Stimulated activated CD4-positive, alpha-beta T cell treated with anti-CD3 and anti-CD28 coated beads, Interleukin-1b, Interleukin-23, amount 100 ng/mL, for 48 hours (primary cell): Measurements from ENCODE around the gene MYOF.
A peak's percentile ranks its signal among the peaks of the same experiment; 100 is the strongest.
"Not testable (repeated sequence)": the region's sequence is repeated elsewhere in the genome, so short reads cannot be mapped to it uniquely, and the experiment has no call there.

Source experiments
- DNase-seq: peaks from one replicate; pipeline ENCODE4 v3.0.0-alpha.2; 2020

MYOF gene

GRCh38 chr10:93422118-93422517, 60.0 kb downstream of the MYOF start:
- no peak for DNase-seq

- no peak for DNase-seq
Observed at GRCh38 chr10:93420944-93421825, 60.9 kb downstream of the MYOF start.

- no peak for DNase-seq
Observed at GRCh38 chr10:93420091-93420490, 62.0 kb downstream of the MYOF start.

- DNase-seq: not testable (repeated sequence)
Observed at GRCh38 chr10:93419016-93419415, 63.1 kb downstream of the MYOF start.

GRCh38 chr10:93417921-93418320, 64.2 kb downstream of the MYOF start:
- no peak for DNase-seq

- DNase-seq: no peak
Observed at GRCh38 chr10:93417266-93417665, 64.9 kb downstream of the MYOF start.

- no peak for DNase-seq
Observed at GRCh38 chr10:93416824-93417223, 65.3 kb downstream of the MYOF start.

GRCh38 chr10:93415693-93416092, 66.4 kb downstream of the MYOF start:
- no peak for DNase-seq

- DNase-seq: peak; percentile 27
Observed at GRCh38 chr10:93413252-93413689, 68.9 kb downstream of the MYOF start.

GRCh38 chr10:93412801-93413200, 69.3 kb downstream of the MYOF start:
- no peak for DNase-seq

- peak; percentile 42 for DNase-seq
Observed at GRCh38 chr10:93410697-93411348, 71.3 kb downstream of the MYOF start.

- DNase-seq: no peak
Observed at GRCh38 chr10:93408783-93409182, 73.4 kb downstream of the MYOF start.

GRCh38 chr10:93406364-93407145, 75.6 kb downstream of the MYOF start:
- DNase-seq: no peak

GRCh38 chr10:93404048-93404354, 78.1 kb downstream of the MYOF start:
- DNase-seq: no peak

- no peak for DNase-seq
Observed at GRCh38 chr10:93403152-93404047, 78.7 kb downstream of the MYOF start.

- no peak for DNase-seq
Observed at GRCh38 chr10:93402192-93402591, 79.9 kb downstream of the MYOF start.

- no peak for DNase-seq
Observed at GRCh38 chr10:93398528-93398927, 83.6 kb downstream of the MYOF start.

- no peak for DNase-seq
Observed at GRCh38 chr10:93397020-93397419, 85.1 kb downstream of the MYOF start.

- no peak for DNase-seq
Observed at GRCh38 chr10:93393211-93393610, 88.9 kb downstream of the MYOF start.

GRCh38 chr10:93392121-93392520, 90.0 kb downstream of the MYOF start:
- DNase-seq: no peak

- DNase-seq: no peak
Observed at GRCh38 chr10:93390306-93391090, 91.6 kb downstream of the MYOF start.
